ENCODE results near the gene RAB13.
"Not testable (repeated sequence)": the region's sequence is repeated elsewhere in the genome, so short reads cannot be mapped to it uniquely, and the experiment has no call there.

The RAB13 gene

GRCh38 chr1:153991151-153991630 lies 5.1 kb upstream of the RAB13 start:
- WGBS (ENCODE audit: insufficient coverage) = 0% methylated on average over 1 of the region's 9 CpGs
- H3K27me3 ChIP-seq (replicated peaks in 2 of 5; ENCODE audit: control insufficient read depth in 4 of 5, insufficient read depth in 5 of 5, low read length in 4 of 5) = no peaks in the 10 kb centered on the region
- DNase-seq = no peak
- POLR2A ChIA-PET = interaction anchor here (0.5 to 2.0 kb wide), 11 partner anchors 11 to 450 kb away, joined by 3 to 12 read pairs (median 3); partner anchors contain the start of genes CREB3L4, CRTC2, JTB and S100A5
- peaks cover 6 to 40% (median 22%) of the 10 kb centered on the region in 4 experiments for H3K36me3 ChIP-seq (ENCODE audit: control insufficient read depth in 4 of 4, insufficient read depth in 4 of 4, low read length in 3 of 4)
- peak overlapping the region; percentile 90 to 100 (median 95) for H3K4me3 ChIP-seq (ENCODE audit: control insufficient read depth in 1 of 7, extremely low read depth in 1 of 7, insufficient read depth in 4 of 7, low read depth in 2 of 7, low read length in 6 of 7)
- H3K9me3 ChIP-seq (ENCODE audit: control extremely low read depth in 1 of 5, control insufficient read depth in 4 of 5, insufficient read depth in 2 of 5, low read depth in 1 of 5, low read length in 4 of 5) = no peaks in the 10 kb centered on the region
- CTCF ChIA-PET = interaction anchor here (1.1 to 2.0 kb wide), 3 partner anchors 19 to 335 kb away, joined by 3 to 6 read pairs (median 4); no protein-coding TSS in a partner anchor
- H3K27ac ChIP-seq (ENCODE audit: insufficient read depth in 1 of 2, low read depth in 1 of 2, low read length in 2 of 2, poor library complexity in 1 of 2, severe bottlenecking in 2 of 2) = peak overlapping the region; percentile 99 to 100
- H3K4me1 ChIP-seq (ENCODE audit: control extremely low read depth in 1 of 4, control insufficient read depth in 4 of 4, insufficient read depth in 4 of 4, low read length in 3 of 4) = peaks cover 13 to 29% (median 23%) of the 10 kb centered on the region in 4 experiments

- Histone ChIP-seq H3K27me3 (replicated peaks in 2 of 5; ENCODE audit: control insufficient read depth in 4 of 5, insufficient read depth in 5 of 5, low read length in 4 of 5) (no peaks in the 10 kb centered on the region), H3K36me3 (ENCODE audit: control insufficient read depth in 4 of 4, insufficient read depth in 4 of 4, low read length in 3 of 4) (peaks cover 6 to 39% (median 21%) of the 10 kb centered on the region in 4 experiments), H3K9me3 (ENCODE audit: control extremely low read depth in 1 of 5, control insufficient read depth in 4 of 5, insufficient read depth in 2 of 5, low read depth in 1 of 5, low read length in 4 of 5) (no peaks in the 10 kb centered on the region), H3K4me3 (ENCODE audit: control insufficient read depth in 1 of 7, extremely low read depth in 1 of 7, insufficient read depth in 4 of 7, low read depth in 2 of 7, low read length in 6 of 7) (peak within 1 kb of the TSS; percentile 90 to 100 (median 95)), H3K27ac (ENCODE audit: insufficient read depth in 1 of 2, low read depth in 1 of 2, low read length in 2 of 2, poor library complexity in 1 of 2, severe bottlenecking in 2 of 2) (peak within 1 kb of the TSS; percentile 99 to 100), H3K4me1 (ENCODE audit: control extremely low read depth in 1 of 4, control insufficient read depth in 4 of 4, insufficient read depth in 4 of 4, low read length in 3 of 4) (peaks cover 16 to 32% (median 25%) of the 10 kb centered on the region in 4 experiments)
- DNase-seq = peak; percentile 99
- WGBS (ENCODE audit: insufficient coverage) = 0% methylated on average over 21 of the region's 36 CpGs
- CTCF ChIA-PET = interaction anchor here (0.6 to 5.9 kb wide), 6 partner anchors 9 to 335 kb away, joined by 3 to 43 read pairs (median 4); no protein-coding TSS in a partner anchor
- POLR2A ChIA-PET = interaction anchor here (0.5 to 2.0 kb wide), 28 partner anchors 11 to 449 kb away, joined by 3 to 12 read pairs (median 3); partner anchors contain the start of genes CREB3L4, CRTC2, GATAD2B and JTB
Observed at GRCh38 chr1:153990468-153991150, 4.5 kb upstream of the RAB13 start, which contains the start of gene RPS27. TSS of gene RPS27 (plus strand) at chr1:153990762. CDS start at chr1:153990797, 35 bp downstream.

- CTCF ChIA-PET = interaction anchor here (1.0 to 6.3 kb wide), 15 partner anchors 13 to 313 kb away, joined by 3 to 65 read pairs (median 10); partner anchors contain the start of genes CREB3L4, DENND4B, JTB and SLC39A1
- no peak for DNase-seq
- H3K27ac ChIP-seq (ENCODE audit: insufficient read depth in 1 of 2, low read depth in 1 of 2, low read length in 2 of 2, poor library complexity in 1 of 2, severe bottlenecking in 2 of 2) = no peak overlapping the region
- no peaks in the 10 kb centered on the region for H3K9me3 ChIP-seq (ENCODE audit: control extremely low read depth in 1 of 5, control insufficient read depth in 4 of 5, insufficient read depth in 2 of 5, low read depth in 1 of 5, low read length in 4 of 5)
- POLR2A ChIA-PET = interaction anchor here (1.1 to 2.8 kb wide), 4 partner anchors 24 to 65 kb away, joined by 3 to 17 read pairs (median 4); partner anchors contain the start of genes DENND4B, GATAD2B and SLC39A1
- H3K36me3 ChIP-seq (ENCODE audit: control insufficient read depth in 4 of 4, insufficient read depth in 4 of 4, low read length in 3 of 4) = peaks cover 2 to 18% (median 8%) of the 10 kb centered on the region in 4 experiments
- peaks cover 24 to 46% (median 37%) of the 10 kb centered on the region in 4 experiments for H3K4me1 ChIP-seq (ENCODE audit: control extremely low read depth in 1 of 4, control insufficient read depth in 4 of 4, insufficient read depth in 4 of 4, low read length in 3 of 4)
- H3K27me3 ChIP-seq (replicated peaks in 2 of 5; ENCODE audit: control insufficient read depth in 4 of 5, insufficient read depth in 5 of 5, low read length in 4 of 5) = no peaks in the 10 kb centered on the region
- no peak overlapping the region for H3K4me3 ChIP-seq (ENCODE audit: control insufficient read depth in 1 of 7, extremely low read depth in 1 of 7, insufficient read depth in 4 of 7, low read depth in 2 of 7, low read length in 6 of 7)
- 98% methylated on average over 5 of the region's 8 CpGs for WGBS (ENCODE audit: insufficient coverage)
Observed at GRCh38 chr1:153987621-153988020, 1.5 kb upstream of the RAB13 start.

GRCh38 chr1:153985341-153985912 lies 712 bp downstream of the RAB13 start:
- ChIA-PET POLR2A (interaction anchor here (0.7 to 2.8 kb wide), 4 partner anchors 8 to 63 kb away, joined by 5 to 17 read pairs (median 6); partner anchors contain the start of genes CREB3L4, DENND4B, GATAD2B and JTB), CTCF (interaction anchor here (0.9 to 6.3 kb wide), 16 partner anchors 11 to 358 kb away, joined by 3 to 65 read pairs (median 8); partner anchors contain the start of genes CREB3L4, DENND4B, JTB and SLC39A1)
- peak overlapping the region; percentile 23 to 87 (median 66) for H3K4me3 ChIP-seq (ENCODE audit: control insufficient read depth in 1 of 7, extremely low read depth in 1 of 7, insufficient read depth in 4 of 7, low read depth in 2 of 7, low read length in 6 of 7)
- WGBS (ENCODE audit: insufficient coverage) = 31% methylated on average over 6 of the region's 7 CpGs
- peaks cover 14 to 32% (median 23%) of the 10 kb centered on the region in 4 experiments for H3K4me1 ChIP-seq (ENCODE audit: control extremely low read depth in 1 of 4, control insufficient read depth in 4 of 4, insufficient read depth in 4 of 4, low read length in 3 of 4)
- H3K9me3 ChIP-seq (ENCODE audit: control extremely low read depth in 1 of 5, control insufficient read depth in 4 of 5, insufficient read depth in 2 of 5, low read depth in 1 of 5, low read length in 4 of 5) = no peaks in the 10 kb centered on the region
- H3K27me3 ChIP-seq (replicated peaks in 2 of 5; ENCODE audit: control insufficient read depth in 4 of 5, insufficient read depth in 5 of 5, low read length in 4 of 5) = no peaks in the 10 kb centered on the region
- peaks cover 0 to 9% (median 5%) of the 10 kb centered on the region in 4 experiments for H3K36me3 ChIP-seq (ENCODE audit: control insufficient read depth in 4 of 4, insufficient read depth in 4 of 4, low read length in 3 of 4)
- DNase-seq = peak; percentile 78 to 88 (median 87)
- peak overlapping the region; percentile 54 to 80 for H3K27ac ChIP-seq (ENCODE audit: insufficient read depth in 1 of 2, low read depth in 1 of 2, low read length in 2 of 2, poor library complexity in 1 of 2, severe bottlenecking in 2 of 2)

- no peak overlapping the region for H3K27ac ChIP-seq (ENCODE audit: insufficient read depth in 1 of 2, low read depth in 1 of 2, low read length in 2 of 2, poor library complexity in 1 of 2, severe bottlenecking in 2 of 2)
- WGBS (ENCODE audit: insufficient coverage) = 85% methylated on average over 4 of the region's 6 CpGs
Observed at GRCh38 chr1:153984123-153984894, 1.8 kb downstream of the RAB13 start.

GRCh38 chr1:153981735-153982134 lies 4.4 kb downstream of the RAB13 start:
- H3K4me3 ChIP-seq (ENCODE audit: control insufficient read depth in 1 of 7, extremely low read depth in 1 of 7, insufficient read depth in 4 of 7, low read depth in 2 of 7, low read length in 6 of 7); H3K27ac ChIP-seq (ENCODE audit: insufficient read depth in 1 of 2, low read depth in 1 of 2, low read length in 2 of 2, poor library complexity in 1 of 2, severe bottlenecking in 2 of 2); DNase-seq; H3K27me3 ChIP-seq (replicated peaks in 2 of 5; ENCODE audit: control insufficient read depth in 4 of 5, insufficient read depth in 5 of 5, low read length in 4 of 5); H3K9me3 ChIP-seq (ENCODE audit: control extremely low read depth in 1 of 5, control insufficient read depth in 4 of 5, insufficient read depth in 2 of 5, low read depth in 1 of 5, low read length in 4 of 5); CTCF ChIA-PET; POLR2A ChIA-PET: not testable (repeated sequence)
- WGBS (ENCODE audit: insufficient coverage) = 100% methylated on average over 2 of the region's 2 CpGs
- Histone ChIP-seq H3K36me3 (ENCODE audit: control insufficient read depth in 4 of 4, insufficient read depth in 4 of 4, low read length in 3 of 4) (peaks cover 0 to 12% (median 5%) of the 10 kb centered on the region in 4 experiments), H3K4me1 (ENCODE audit: control extremely low read depth in 1 of 4, control insufficient read depth in 4 of 4, insufficient read depth in 4 of 4, low read length in 3 of 4) (peaks cover 18 to 41% (median 30%) of the 10 kb centered on the region in 4 experiments)

More at GRCh38 chr1:153984123-153984894, 1.8 kb downstream of the RAB13 start:
- Histone ChIP-seq H3K36me3 (ENCODE audit: control insufficient read depth in 4 of 4, insufficient read depth in 4 of 4, low read length in 3 of 4) (peaks cover 0 to 9% (median 5%) of the 10 kb centered on the region in 4 experiments), H3K27me3 (replicated peaks in 2 of 5; ENCODE audit: control insufficient read depth in 4 of 5, insufficient read depth in 5 of 5, low read length in 4 of 5) (no peaks in the 10 kb centered on the region), H3K4me1 (ENCODE audit: control extremely low read depth in 1 of 4, control insufficient read depth in 4 of 4, insufficient read depth in 4 of 4, low read length in 3 of 4) (peaks cover 14 to 27% (median 23%) of the 10 kb centered on the region in 4 experiments), H3K9me3 (ENCODE audit: control extremely low read depth in 1 of 5, control insufficient read depth in 4 of 5, insufficient read depth in 2 of 5, low read depth in 1 of 5, low read length in 4 of 5) (no peaks in the 10 kb centered on the region), H3K4me3 (ENCODE audit: control insufficient read depth in 1 of 7, extremely low read depth in 1 of 7, insufficient read depth in 4 of 7, low read depth in 2 of 7, low read length in 6 of 7) (no peak overlapping the region)
- CTCF ChIA-PET = interaction anchor here (1.0 to 6.3 kb wide), 9 partner anchors 10 to 187 kb away, joined by 3 to 65 read pairs (median 8); partner anchors contain the start of genes CREB3L4, DENND4B and JTB
- DNase-seq = peak in 2 of 3 donors; percentile 43 to 57
- POLR2A ChIA-PET = interaction anchor here (0.8 to 1.8 kb wide), 2 partner anchors 18 to 61 kb away, joined by 3 to 7 read pairs; partner anchors contain the start of gene GATAD2B
